ENCODE data around the gene TRABD2B. TPM values are rescaled to one million over a fixed set of nuclear protein-coding genes. Genes with fewer than 3 reads are reported as not detected.

The TRABD2B gene
- total RNA-seq, 1 experiment from 2014 or later: 0.36 TPM

DNA sequence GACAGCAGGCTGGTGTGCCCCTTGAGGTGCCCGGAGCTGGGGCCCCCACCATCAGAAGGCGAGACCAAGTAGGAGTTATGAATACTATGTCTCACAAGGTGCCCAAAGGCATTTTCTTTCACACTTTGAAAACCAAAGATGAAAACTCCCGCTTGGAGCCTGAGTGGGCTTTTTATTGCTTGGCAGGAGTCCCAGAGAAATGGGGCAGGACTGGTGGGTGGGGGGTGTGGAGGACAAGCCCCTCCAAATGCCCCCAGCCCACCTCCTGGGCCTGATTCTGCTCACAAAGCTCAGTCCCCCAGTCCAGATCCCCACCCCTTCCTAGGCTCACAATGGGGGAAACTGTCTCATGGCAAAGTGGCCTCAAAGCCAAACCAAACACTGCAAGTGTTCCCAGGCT lies 227.9 kb downstream of the TRABD2B start:
- DNase-seq: no peak
- Mint-ChIP-seq H3K4me1 (ENCODE audit: low read depth, unreplicated experiment) (no peaks in the 10 kb centered on the region), H3K4me3 (ENCODE audit: unreplicated experiment) (no peak overlapping the region), H3K27me3 (ENCODE audit: insufficient read depth, unreplicated experiment) (no peaks in the 10 kb centered on the region), H3K36me3 (ENCODE audit: insufficient read depth, unreplicated experiment) (no peaks in the 10 kb centered on the region), H3K9me3 (ENCODE audit: unreplicated experiment) (no peaks in the 10 kb centered on the region), H3K27ac (ENCODE audit: unreplicated experiment) (no peak overlapping the region)
- H3K4me1 ChIP-seq: no peaks in the 10 kb centered on the region
- POLR2A ChIA-PET: no interaction called here
- H3K36me3 ChIP-seq (ENCODE audit: control insufficient read depth, insufficient read depth, low read length): no peaks in the 10 kb centered on the region
- CTCF ChIA-PET: no interaction called here
- BruUV-seq (replicated peaks): no TSS peak
- H3K9me3 ChIP-seq: no peaks in the 10 kb centered on the region
- TF ChIP-seq, protein P1, sequence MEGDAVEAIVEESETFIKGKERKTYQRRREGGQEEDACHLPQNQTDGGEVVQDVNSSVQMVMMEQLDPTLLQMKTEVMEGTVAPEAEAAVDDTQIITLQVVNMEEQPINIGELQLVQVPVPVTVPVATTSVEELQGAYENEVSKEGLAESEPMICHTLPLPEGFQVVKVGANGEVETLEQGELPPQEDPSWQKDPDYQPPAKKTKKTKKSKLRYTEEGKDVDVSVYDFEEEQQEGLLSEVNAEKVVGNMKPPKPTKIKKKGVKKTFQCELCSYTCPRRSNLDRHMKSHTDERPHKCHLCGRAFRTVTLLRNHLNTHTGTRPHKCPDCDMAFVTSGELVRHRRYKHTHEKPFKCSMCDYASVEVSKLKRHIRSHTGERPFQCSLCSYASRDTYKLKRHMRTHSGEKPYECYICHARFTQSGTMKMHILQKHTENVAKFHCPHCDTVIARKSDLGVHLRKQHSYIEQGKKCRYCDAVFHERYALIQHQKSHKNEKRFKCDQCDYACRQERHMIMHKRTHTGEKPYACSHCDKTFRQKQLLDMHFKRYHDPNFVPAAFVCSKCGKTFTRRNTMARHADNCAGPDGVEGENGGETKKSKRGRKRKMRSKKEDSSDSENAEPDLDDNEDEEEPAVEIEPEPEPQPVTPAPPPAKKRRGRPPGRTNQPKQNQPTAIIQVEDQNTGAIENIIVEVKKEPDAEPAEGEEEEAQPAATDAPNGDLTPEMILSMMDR (IDR thresholded peaks at IDR 0.05; ENCODE audit: insufficient read depth in 1 of 2, low read depth in 1 of 2, low read length in 1 of 2, severe bottlenecking in 1 of 2, unreplicated experiment in 1 of 2): no peak
- H3K4me3 ChIP-seq (ENCODE audit: low read depth, low read length): no peak overlapping the region
- intact Hi-C loops (cut with micrococcal nuclease; ENCODE audit: unreplicated experiment): no loop called here
- no peaks in the 10 kb centered on the region for H3K27me3 ChIP-seq (replicated peaks; ENCODE audit: control insufficient read depth, insufficient read depth, low read length)

DNA sequence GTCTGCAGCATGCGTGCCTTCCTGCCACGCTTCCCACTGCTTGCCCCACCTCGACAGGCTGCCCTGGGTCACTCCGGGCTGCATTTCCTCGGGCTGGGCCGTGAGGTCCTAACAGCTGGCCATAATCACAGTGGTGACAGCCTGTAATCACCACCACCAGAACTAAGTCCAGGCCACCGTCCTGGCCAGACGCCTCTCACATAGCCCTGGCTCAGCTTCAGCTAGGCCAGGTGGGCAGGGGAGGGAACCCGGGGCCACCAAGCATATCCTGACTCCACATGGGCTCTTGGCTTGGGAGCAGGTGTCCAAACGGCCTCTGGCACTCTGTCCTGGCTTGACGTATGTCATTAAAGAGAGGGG lies 229.5 kb downstream of the TRABD2B start:
- CTCF ChIA-PET: no interaction called here
- Histone ChIP-seq H3K27me3 (replicated peaks; ENCODE audit: control insufficient read depth, insufficient read depth, low read length) (no peaks in the 10 kb centered on the region), H3K9me3 (no peaks in the 10 kb centered on the region), H3K4me3 (ENCODE audit: low read depth, low read length) (no peak overlapping the region), H3K4me1 (no peaks in the 10 kb centered on the region), H3K36me3 (ENCODE audit: control insufficient read depth, insufficient read depth, low read length) (no peaks in the 10 kb centered on the region)
- no peaks in the 10 kb centered on the region for H3K4me1 Mint-ChIP-seq (ENCODE audit: low read depth, unreplicated experiment)
- intact Hi-C loops (cut with micrococcal nuclease; ENCODE audit: unreplicated experiment): no loop called here
- H3K4me3 Mint-ChIP-seq (ENCODE audit: unreplicated experiment): no peak overlapping the region
- no peaks in the 10 kb centered on the region for H3K36me3 Mint-ChIP-seq (ENCODE audit: insufficient read depth, unreplicated experiment)
- BruUV-seq (replicated peaks): no TSS peak
- H3K9me3 Mint-ChIP-seq (ENCODE audit: unreplicated experiment): no peaks in the 10 kb centered on the region
- no peak overlapping the region for H3K27ac Mint-ChIP-seq (ENCODE audit: unreplicated experiment)
- no peak for DNase-seq
- POLR2A ChIA-PET: no interaction called here
- no peaks in the 10 kb centered on the region for H3K27me3 Mint-ChIP-seq (ENCODE audit: insufficient read depth, unreplicated experiment)
- TF ChIP-seq, protein P1 (IDR thresholded peaks at IDR 0.05; ENCODE audit: insufficient read depth in 1 of 2, low read depth in 1 of 2, low read length in 1 of 2, severe bottlenecking in 1 of 2, unreplicated experiment in 1 of 2): no peak

DNA sequence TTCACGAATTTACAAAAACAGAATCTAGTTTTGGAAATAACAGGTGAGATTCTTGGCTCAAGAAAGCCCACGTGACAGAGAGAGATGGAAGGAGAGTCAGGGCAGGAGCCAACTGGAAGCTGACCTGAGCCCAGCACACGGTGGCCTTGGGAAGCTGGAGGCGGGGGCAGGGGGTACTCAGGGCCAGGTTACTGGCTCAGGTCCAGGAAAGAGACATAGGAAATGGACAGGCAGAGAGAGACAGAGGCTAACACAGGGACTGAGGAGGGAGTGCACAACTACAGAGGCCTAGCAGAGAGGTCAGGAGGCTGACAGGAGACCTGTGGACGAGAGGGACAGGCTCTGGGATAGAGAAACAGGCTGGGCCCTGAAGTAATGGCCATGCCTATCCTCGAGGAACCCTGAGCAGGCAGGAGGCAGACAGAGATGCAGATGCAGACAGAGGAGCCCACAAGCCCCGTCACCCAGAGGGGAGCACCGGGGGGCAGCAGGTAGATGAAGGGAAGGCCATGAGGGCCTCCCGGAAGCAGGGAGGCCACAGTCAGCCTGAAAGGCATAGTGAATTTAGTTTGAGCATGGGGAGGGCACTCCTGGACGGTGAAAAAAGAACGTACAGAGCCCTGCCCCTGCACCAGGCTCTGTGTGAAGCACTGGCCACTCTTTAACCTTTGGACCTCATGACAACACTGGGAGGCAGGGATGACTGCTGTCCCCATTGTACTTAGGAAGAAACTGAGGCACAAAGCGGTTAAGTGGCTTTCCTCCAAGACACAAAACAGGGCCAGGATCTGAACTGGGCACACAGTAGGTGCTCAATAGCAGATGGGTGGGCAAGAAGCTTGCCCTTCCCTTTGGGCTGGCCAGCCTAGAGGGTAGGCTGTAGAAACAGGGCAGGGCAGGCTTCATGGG lies 230.1 kb downstream of the TRABD2B start:
- BruUV-seq (replicated peaks): no TSS peak
- Histone ChIP-seq H3K9me3 (no peaks in the 10 kb centered on the region), H3K36me3 (ENCODE audit: control insufficient read depth, insufficient read depth, low read length) (no peaks in the 10 kb centered on the region), H3K4me3 (ENCODE audit: low read depth, low read length) (no peak overlapping the region), H3K27me3 (replicated peaks; ENCODE audit: control insufficient read depth, insufficient read depth, low read length) (no peaks in the 10 kb centered on the region), H3K4me1 (no peaks in the 10 kb centered on the region)
- intact Hi-C loops (cut with micrococcal nuclease; ENCODE audit: unreplicated experiment): no loop called here
- ChIA-PET POLR2A (no interaction called here), CTCF (no interaction called here)
- no peak for DNase-seq
- TF ChIP-seq, protein P1 (IDR thresholded peaks at IDR 0.05; ENCODE audit: insufficient read depth in 1 of 2, low read depth in 1 of 2, low read length in 1 of 2, severe bottlenecking in 1 of 2, unreplicated experiment in 1 of 2): no peak
- H3K36me3 Mint-ChIP-seq (ENCODE audit: insufficient read depth, unreplicated experiment): no peaks in the 10 kb centered on the region
- no peaks in the 10 kb centered on the region for H3K27me3 Mint-ChIP-seq (ENCODE audit: insufficient read depth, unreplicated experiment)
- no peak overlapping the region for H3K4me3 Mint-ChIP-seq (ENCODE audit: unreplicated experiment)
- H3K4me1 Mint-ChIP-seq (ENCODE audit: low read depth, unreplicated experiment): no peaks in the 10 kb centered on the region
- peak overlapping the region; percentile 71 for H3K27ac Mint-ChIP-seq (ENCODE audit: unreplicated experiment)
- H3K9me3 Mint-ChIP-seq (ENCODE audit: unreplicated experiment): no peaks in the 10 kb centered on the region
